ENCODE measurements around the gene ZRANB1.

Gene ZRANB1

DNA sequence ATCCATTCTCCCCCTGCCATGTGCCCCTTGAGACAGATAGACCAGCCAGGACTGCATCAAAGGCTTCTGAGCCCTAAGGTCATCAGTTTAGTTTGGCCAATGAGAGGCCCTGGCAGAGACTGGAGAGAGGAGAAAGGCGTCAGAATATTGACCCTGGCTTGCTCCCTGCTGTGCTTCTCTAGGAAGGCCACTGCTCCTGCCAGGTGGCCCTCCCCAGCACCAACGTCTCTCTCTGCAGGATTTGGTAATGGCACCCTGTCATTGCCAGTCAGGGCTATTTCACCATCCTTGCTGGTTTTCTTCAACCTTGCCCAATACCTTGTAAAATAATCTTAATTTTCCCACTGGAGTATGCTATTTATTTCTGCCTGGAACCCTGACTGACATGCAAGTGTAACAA lies 38.8 kb upstream of the ZRANB1 start:
- DNase-seq (ENCODE audit: low read depth): no peak
- no peak for TF ChIP-seq CTCF (conservative IDR thresholded peaks at IDR 0.05; ENCODE audit: low read depth, low read length)

GRCh38 chr10:124904796-124905195 lies 37.1 kb upstream of the ZRANB1 start:
- TF ChIP-seq CTCF (conservative IDR thresholded peaks at IDR 0.05; ENCODE audit: low read depth, low read length): no peak
- H3K4me3 ChIP-seq (ENCODE audit: low read depth, low read length): no peak overlapping the region
- no peak for DNase-seq (ENCODE audit: low read depth)

More for the DNA sequence above, 38.8 kb upstream of the ZRANB1 start:
- no peak overlapping the region for H3K4me3 ChIP-seq (ENCODE audit: low read depth, low read length)

GRCh38 chr10:124906551-124907001 lies 35.3 kb upstream of the ZRANB1 start:
- TF ChIP-seq CTCF (conservative IDR thresholded peaks at IDR 0.05; ENCODE audit: low read depth, low read length): no peak
- H3K4me3 ChIP-seq (ENCODE audit: low read depth, low read length): no peak overlapping the region
- peak; percentile 88 for DNase-seq (ENCODE audit: low read depth)

DNA sequence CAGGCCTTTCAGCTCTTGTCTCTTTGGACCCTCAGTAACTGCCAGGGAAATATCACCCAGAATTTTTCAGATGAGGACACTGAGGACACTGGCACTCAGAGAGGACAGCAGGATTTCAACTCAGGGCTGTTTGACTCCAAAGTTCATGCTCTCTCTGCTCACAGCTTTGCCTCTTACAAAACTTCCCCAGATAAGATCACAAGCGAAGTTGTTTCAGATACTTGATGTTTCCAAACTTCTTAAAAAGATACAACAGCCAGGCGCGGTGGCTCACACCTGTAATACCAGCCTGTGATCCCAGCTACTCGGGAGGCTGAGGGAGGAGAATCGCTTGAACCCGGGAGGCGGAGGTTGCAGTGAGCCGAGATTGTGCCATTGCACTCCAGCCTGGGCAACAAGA lies 32.4 kb upstream of the ZRANB1 start:
- no peak for DNase-seq (ENCODE audit: low read depth)
- TF ChIP-seq CTCF (conservative IDR thresholded peaks at IDR 0.05; ENCODE audit: low read depth, low read length): no peak
- no peak overlapping the region for H3K4me3 ChIP-seq (ENCODE audit: low read depth, low read length)

- TF ChIP-seq CTCF (conservative IDR thresholded peaks at IDR 0.05; ENCODE audit: low read depth, low read length): no peak
- no peak overlapping the region for H3K4me3 ChIP-seq (ENCODE audit: low read depth, low read length)
- peak; percentile 93 for DNase-seq (ENCODE audit: low read depth)
Observed at GRCh38 chr10:124911124-124912067, 30.5 kb upstream of the ZRANB1 start.

DNA sequence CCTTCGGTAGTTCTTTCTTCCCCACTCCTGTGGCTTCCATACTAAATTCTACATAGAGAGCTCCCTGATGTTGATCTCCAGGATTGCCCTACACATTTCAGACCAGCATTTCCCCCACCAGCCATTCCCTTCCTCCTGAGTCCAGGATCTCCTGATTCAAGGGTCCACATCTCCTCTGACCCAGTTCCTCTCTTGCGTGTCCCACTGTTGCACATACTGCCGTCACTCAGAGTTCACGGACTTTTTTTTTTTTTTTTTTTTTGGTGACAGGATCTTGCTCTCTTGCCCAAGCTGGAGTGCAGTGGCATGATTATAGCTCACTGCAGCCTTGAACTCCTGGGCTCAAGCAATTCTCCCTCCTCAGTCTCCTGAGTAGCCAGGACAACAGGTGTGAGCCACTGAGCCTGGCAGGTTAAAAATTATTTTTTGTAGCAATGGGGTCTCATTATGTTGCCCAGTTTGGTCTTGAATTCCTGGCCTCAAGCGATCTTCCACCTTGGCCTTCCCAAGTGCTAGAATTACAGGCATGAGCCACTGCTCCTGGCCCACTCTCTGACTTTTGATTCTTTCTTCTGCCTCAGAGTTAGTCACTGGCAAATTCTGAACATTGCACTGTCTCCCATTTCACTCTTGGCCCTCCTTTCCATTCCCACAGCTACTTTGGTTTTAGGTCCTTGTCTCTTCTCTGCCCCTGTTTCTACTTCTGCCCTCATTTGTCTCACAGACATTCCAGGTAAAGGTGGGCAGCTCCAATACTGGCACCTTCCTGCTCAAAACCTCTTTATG lies 29.6 kb upstream of the ZRANB1 start:
- no peak for DNase-seq (ENCODE audit: low read depth)
- TF ChIP-seq CTCF (conservative IDR thresholded peaks at IDR 0.05; ENCODE audit: low read depth, low read length): no peak
- H3K4me3 ChIP-seq (ENCODE audit: low read depth, low read length): no peak overlapping the region
